Choroid plexus epithelial cell (primary cell): ENCODE results near the gene E4F1.
"Not testable (repeated sequence)": the region's sequence is repeated elsewhere in the genome, so short reads cannot be mapped to it uniquely, and the experiment has no call there.

Experiments used
- DNase-seq: peaks from one replicate; pipeline ENCODE4 v3.0.0-alpha.2; 2010; ENCODE audit warnings: low read depth
- H3K4me3 ChIP-seq: 2 replicates; pipeline ENCODE4 v1.5.1; 2011; ENCODE audit warnings: low read depth, mild to moderate bottlenecking, control low read depth, low read length, moderate library complexity
- CTCF ChIP-seq: conservative IDR thresholded peaks from 2 replicates; pipeline ENCODE4 v1.5.1; 2011; ENCODE audit warnings: low read depth, mild to moderate bottlenecking, control low read depth, inconsistent platforms, low read length, moderate library complexity

Gene E4F1

GRCh38 chr16:2257726-2258125 is 34.3 kb downstream of the E4F1 start:
- no peak for TF ChIP-seq CTCF
- DNase-seq, result no peak
- no peak overlapping the region for H3K4me3 ChIP-seq

GRCh38 chr16:2258530-2258929 is 35.1 kb downstream of the E4F1 start:
- not testable (repeated sequence) for H3K4me3 ChIP-seq, DNase-seq

GRCh38 chr16:2260250-2260649 is 36.9 kb downstream of the E4F1 start:
- no peak overlapping the region for H3K4me3 ChIP-seq
- DNase-seq, result no peak
- no peak for TF ChIP-seq CTCF

- not testable (repeated sequence) for H3K4me3 ChIP-seq, DNase-seq
These were observed 39.6 kb downstream of the E4F1 start for GRCh38 chr16:2263026-2263425.

- H3K4me3 ChIP-seq, result peak overlapping the region; percentile 94
- peak; percentile 59 for DNase-seq
These were observed 43.5 kb downstream of the E4F1 start for GRCh38 chr16:2266887-2267286.

- DNase-seq, result not testable (repeated sequence)
- H3K4me3 ChIP-seq, result peak overlapping the region; percentile 94
These were observed 44.1 kb downstream of the E4F1 start for GRCh38 chr16:2267505-2267912.

GRCh38 chr16:2267913-2268666 is 44.7 kb downstream of the E4F1 start, which contains the start of gene RNPS1:
Gene RNPS1, minus strand, starts transcription at chr16:2268126. Its CDS starts 3,483 bp downstream, at chr16:2264643.
- no peak for TF ChIP-seq CTCF
- H3K4me3 ChIP-seq, result peak within 1 kb of the TSS; percentile 94
- DNase-seq, result peak; percentile 95

- no peak for DNase-seq
- no peak overlapping the region for H3K4me3 ChIP-seq
- no peak for TF ChIP-seq CTCF
These were observed 46.7 kb downstream of the E4F1 start for GRCh38 chr16:2270070-2270462.

GRCh38 chr16:2270588-2271470 is 47.4 kb downstream of the E4F1 start:
- H3K4me3 ChIP-seq, result no peak overlapping the region
- DNase-seq, result no peak
- TF ChIP-seq CTCF, result no peak
